ENCODE data around the gene CNOT4.
"Not testable (repeated sequence)": the region's sequence is repeated elsewhere in the genome, so short reads cannot be mapped to it uniquely, and the experiment has no call there.

The CNOT4 gene

DNA sequence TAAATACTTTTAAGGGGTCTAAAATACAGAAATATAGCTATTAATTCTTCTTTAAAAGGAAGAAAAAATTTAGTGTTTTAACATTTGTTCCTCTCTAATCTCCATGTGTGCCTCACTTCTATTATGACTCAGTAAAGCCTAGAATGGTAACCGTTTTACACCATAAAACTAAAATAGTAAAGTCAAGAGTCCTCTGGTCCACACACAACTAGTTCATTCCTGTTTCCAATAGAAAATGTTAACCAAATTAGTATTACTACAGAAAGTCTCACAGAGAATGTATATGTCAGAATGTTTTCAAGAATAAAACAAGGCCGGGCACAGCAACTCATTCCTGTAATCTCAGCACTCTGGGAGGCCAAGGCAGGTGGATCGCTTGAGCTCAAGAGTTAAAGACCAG is 55.8 kb downstream of the CNOT4 start:
- no peak for DNase-seq (ENCODE audit: low read depth in 2 of 2)

GRCh38 chr7:135449436-135449835 is 60.5 kb downstream of the CNOT4 start:
- DNase-seq (ENCODE audit: low read depth in 2 of 2) = no peak

GRCh38 chr7:135448753-135449152 is 61.1 kb downstream of the CNOT4 start:
- DNase-seq (ENCODE audit: low read depth in 2 of 2) = no peak

DNA sequence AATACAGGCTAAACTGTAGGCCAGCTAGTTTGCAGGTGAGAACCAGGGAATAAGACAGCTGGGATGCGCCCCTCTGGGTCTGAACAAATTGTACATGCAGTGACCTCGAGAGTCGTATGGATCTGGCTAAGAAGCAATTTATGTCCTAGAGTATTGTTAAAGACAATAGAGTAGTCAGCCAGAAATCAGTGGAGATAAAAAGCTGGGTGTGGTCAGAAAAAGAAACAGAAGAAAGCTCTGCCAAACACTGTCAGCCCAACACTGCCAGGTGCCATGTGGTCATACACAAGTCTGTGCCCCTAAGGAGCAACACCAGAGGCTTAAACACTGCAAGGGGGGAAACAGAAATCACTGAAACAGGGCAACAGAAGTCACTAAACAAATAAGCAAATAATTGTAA is 62.2 kb downstream of the CNOT4 start:
- no peak for DNase-seq (ENCODE audit: low read depth in 2 of 2)

- DNase-seq (ENCODE audit: low read depth in 2 of 2) = no peak
These were observed 64.2 kb downstream of the CNOT4 start for GRCh38 chr7:135445690-135446089.

DNA sequence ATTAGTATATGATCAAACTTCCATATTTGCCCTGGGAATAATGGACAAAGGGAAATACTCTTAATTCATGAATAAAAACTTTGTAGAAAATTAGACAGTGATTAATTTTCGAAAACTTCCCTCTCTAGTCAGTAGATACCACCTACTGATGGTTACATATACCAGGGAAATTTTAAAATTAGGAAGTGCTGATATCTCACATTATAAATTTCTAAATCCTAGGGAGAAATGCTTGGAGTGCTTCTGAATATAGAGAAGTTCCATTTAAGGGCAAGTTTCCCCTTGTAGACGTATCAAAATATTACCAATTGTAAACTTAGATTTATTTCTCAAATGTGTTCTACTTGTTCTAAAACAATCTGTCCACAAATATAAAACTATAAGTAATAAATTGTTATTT is 64.6 kb downstream of the CNOT4 start:
- DNase-seq (ENCODE audit: low read depth in 2 of 2) = not testable (repeated sequence)

- no peak for DNase-seq (ENCODE audit: low read depth in 2 of 2)
These were observed 68.1 kb downstream of the CNOT4 start for GRCh38 chr7:135441791-135442190.

- no peak for DNase-seq (ENCODE audit: low read depth in 2 of 2)
These were observed 75.9 kb downstream of the CNOT4 start for GRCh38 chr7:135434047-135434446.

GRCh38 chr7:135430626-135431025 is 79.3 kb downstream of the CNOT4 start:
- DNase-seq (ENCODE audit: low read depth in 2 of 2) = no peak

- DNase-seq (ENCODE audit: low read depth in 2 of 2) = no peak
These were observed 81.0 kb downstream of the CNOT4 start for GRCh38 chr7:135428879-135429278.

DNA sequence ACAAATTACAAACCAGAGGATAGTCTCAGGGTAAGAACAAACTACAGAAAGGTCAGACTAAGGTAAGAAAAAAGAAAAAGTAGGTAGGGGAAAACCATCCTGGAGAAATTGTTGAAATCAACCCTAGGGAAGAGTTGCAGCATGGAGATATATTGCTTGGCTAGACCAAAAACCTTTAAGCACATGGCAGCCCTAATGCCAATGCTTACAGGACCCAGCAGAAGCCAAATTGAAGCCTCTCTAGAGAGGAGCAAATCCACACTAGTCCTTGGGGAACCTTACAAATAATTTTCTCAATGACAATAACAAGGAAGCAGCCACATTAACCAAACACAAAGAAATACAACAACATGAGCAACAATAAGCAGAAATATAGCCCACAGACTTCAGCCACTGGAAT is 81.9 kb downstream of the CNOT4 start:
- DNase-seq (ENCODE audit: low read depth in 2 of 2) = no peak

- DNase-seq (ENCODE audit: low read depth in 2 of 2) = no peak
These were observed 82.7 kb downstream of the CNOT4 start for GRCh38 chr7:135427166-135427565.

GRCh38 chr7:135425036-135425435 is 84.9 kb downstream of the CNOT4 start:
- no peak for DNase-seq (ENCODE audit: low read depth in 2 of 2)

GRCh38 chr7:135420786-135421185 is 89.1 kb downstream of the CNOT4 start:
- no peak for DNase-seq (ENCODE audit: low read depth in 2 of 2)

- DNase-seq (ENCODE audit: low read depth in 2 of 2) = no peak
These were observed 93.5 kb downstream of the CNOT4 start for GRCh38 chr7:135416431-135416830.

DNA sequence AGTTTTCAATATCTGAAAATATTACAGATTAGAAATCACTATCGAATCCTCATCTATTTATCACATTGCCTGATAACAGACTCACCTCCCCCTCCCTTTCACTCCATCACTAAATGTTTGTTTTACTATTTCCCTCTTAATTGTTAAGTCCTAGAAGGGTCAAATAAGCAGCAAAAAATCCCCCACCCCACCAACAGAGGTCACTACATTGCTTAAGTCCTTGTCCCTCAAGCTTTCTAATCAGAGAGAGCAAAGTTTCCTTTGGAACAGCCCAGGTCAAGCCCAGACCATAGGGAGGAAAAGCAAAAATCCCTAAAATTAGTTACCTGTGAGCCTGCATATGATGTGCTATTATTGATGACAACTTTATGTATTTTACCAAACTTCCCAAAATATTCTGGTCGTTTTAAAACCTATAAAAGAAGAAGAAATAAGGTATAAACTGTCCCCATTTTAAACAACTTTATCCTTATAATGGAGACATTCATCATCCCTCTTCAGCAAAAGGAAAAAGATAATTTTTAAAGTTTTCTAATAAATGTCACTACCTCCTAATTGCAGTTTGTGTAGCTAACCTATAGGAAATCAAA is 95.0 kb downstream of the CNOT4 start:
- peak in 1 of 2 donors; percentile 10 for DNase-seq (ENCODE audit: low read depth in 2 of 2)

GRCh38 chr7:135414208-135414607 is 95.7 kb downstream of the CNOT4 start:
- no peak for DNase-seq (ENCODE audit: low read depth in 2 of 2)

DNA sequence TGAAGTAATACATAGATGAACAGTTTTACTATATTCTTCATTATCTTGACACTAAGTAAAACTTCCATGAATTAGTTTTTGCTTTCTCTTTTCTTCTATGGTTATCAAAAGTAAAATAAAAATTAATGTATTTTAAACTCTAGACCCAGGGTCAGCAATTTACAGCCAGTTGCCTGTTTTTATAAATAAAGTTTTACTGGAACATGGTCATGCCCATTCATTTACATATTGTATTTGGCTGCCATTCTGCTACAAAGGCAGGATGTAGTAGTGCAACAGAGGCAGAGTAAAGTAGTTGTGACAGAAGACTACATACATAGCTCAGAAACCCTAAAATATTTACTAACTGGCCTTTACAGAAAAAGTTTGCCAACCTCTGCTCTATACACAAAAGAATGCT is 98.8 kb downstream of the CNOT4 start:
- DNase-seq (ENCODE audit: low read depth in 2 of 2) = no peak

GRCh38 chr7:135410543-135410942 is 99.4 kb downstream of the CNOT4 start:
- no peak for DNase-seq (ENCODE audit: low read depth in 2 of 2)

- DNase-seq (ENCODE audit: low read depth in 2 of 2) = no peak
These were observed 99.9 kb downstream of the CNOT4 start for GRCh38 chr7:135409845-135410542.

- DNase-seq (ENCODE audit: low read depth in 2 of 2) = no peak
These were observed 102.0 kb downstream of the CNOT4 start for GRCh38 chr7:135407884-135408283.

GRCh38 chr7:135406918-135407317 is 103.0 kb downstream of the CNOT4 start:
- no peak for DNase-seq (ENCODE audit: low read depth in 2 of 2)

DNA sequence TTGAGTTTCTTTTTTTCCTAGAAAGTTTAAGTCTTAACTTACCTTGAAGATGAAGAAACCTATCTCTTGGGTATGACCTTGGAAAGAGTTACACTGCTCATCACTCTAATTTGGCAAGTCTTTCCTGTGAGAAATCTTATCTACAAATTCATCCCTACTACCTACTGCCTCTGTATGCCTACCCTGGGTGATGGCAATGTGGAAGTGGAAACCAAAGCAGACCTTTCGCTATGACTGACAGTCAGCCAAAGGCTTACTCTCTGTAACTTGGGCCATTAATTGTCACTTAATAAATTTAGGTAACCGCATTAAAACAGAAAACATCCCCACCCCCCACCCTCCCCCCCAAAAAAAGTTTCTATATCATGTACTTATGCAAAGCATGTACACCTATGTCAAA is 103.9 kb downstream of the CNOT4 start:
- no peak for DNase-seq (ENCODE audit: low read depth in 2 of 2)

GRCh38 chr7:135403302-135403701 is 106.6 kb downstream of the CNOT4 start:
- DNase-seq (ENCODE audit: low read depth in 2 of 2) = no peak

All from stimulated activated CD8-positive, alpha-beta memory T cell treated with anti-CD3 and anti-CD28 coated beads, Interleukin-2, amount 100 ng/mL, for 48 hours (primary cell).